GM18951 (cell line): ENCODE data around the gene AFDN.

Experiments
- POLR2A ChIP-seq: IDR thresholded peaks from 4 replicates; pipeline ENCODE4 v1.6.1; 2011; ENCODE audit warnings: mild to moderate bottlenecking; ENCODE audit not compliant: insufficient read length, insufficient read depth; ENCODE audit errors: extremely low read depth
- in situ Hi-C: fragments of 300-500 bp; cut with MboI; formaldehyde crosslinking; loops from one replicate; pipeline ENCODE4 v1.12.0; 2022; ENCODE audit warnings: low sequenced_read_pairs, mixed read lengths, inconsistent platforms; ENCODE audit not compliant: unreplicated experiment

Gene AFDN

GRCh38 chr6:168017629-168018028 lies 190.9 kb downstream of the AFDN start:
- in situ Hi-C loops = no loop called here
- no peak for TF ChIP-seq POLR2A

- in situ Hi-C loops = no loop called here
- no peak for TF ChIP-seq POLR2A
These were observed 192.0 kb downstream of the AFDN start for GRCh38 chr6:168018664-168019063.

- no peak for TF ChIP-seq POLR2A
- in situ Hi-C loops = no loop called here
These were observed 193.5 kb downstream of the AFDN start for GRCh38 chr6:168020242-168020641.

- TF ChIP-seq POLR2A = no peak
- in situ Hi-C loops = no loop called here
These were observed 194.9 kb downstream of the AFDN start for GRCh38 chr6:168021581-168021980.
